NAMALWA (cell line): ENCODE data around the gene PYCR2.

Experiments used
- DNase-seq: peaks from one replicate; pipeline ENCODE4 v3.0.0-alpha.2; 2015; ENCODE audit warnings: low spot score

PYCR2 gene

DNA sequence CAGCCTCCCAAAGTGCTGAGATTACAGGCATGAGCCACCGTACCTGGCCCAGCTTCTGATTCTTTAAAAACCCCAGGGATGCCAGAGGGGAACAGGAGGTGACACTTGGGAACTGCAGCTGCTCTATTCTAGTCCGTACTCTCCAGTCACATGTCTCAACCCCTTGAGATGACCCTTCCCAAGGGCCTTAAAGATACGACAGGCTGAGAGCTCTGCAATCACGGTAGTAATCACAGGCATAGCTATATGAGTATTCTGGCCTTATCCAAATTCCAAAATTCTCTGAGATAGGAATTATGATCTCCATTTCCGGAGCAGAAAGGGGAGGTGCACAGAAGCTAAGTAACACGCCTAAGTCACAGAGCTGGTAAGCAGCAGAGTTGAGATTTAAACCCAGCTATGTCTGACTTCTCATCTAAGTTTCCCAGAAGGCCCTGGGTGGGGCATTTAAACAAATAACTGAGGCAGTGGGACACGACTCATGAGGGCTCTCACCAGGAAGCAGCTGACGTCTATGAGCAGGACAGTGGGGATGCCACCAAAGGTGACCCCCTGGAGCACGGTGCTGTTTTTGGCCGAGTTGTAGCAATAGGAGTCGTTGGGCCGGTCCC is 47.0 kb downstream of the PYCR2 start:
- DNase-seq: no peak

DNA sequence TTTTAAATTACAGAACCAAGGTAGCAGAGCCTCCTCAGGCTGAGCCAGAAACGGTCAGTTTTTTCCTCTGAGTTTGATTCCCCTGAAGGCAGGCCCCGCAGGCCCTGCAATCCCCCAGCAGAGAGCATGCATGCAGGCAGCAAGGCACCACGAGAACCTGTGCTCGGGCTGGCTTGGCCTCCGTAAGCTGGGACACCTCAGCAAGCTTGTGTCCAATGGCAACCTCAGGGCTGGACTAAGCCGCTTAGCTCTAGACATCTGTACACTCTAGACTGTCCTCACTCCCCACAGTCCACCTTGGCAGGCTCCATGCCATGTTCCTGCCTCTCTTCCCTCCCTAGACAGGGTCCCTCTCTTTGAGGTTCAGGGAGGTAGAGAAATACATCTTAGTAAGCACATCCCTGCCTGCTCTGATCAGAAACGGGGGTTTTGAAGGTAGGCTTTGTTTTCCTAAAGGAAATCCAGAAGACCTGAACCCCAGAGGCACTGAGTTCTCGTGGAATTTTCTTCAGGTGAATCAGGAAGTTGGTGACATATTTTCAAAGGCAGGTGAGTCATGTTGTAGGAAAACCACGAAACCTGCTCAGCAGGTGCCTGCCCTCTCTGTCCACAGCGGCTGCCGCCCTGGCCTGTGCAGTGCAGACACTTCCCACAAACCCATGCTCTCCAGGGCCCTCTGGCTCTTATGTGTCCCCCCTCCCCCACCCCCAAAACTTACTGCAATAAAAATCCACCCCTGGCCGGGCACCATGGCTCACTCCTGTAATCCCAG is 48.8 kb downstream of the PYCR2 start:
- no peak for DNase-seq

DNA sequence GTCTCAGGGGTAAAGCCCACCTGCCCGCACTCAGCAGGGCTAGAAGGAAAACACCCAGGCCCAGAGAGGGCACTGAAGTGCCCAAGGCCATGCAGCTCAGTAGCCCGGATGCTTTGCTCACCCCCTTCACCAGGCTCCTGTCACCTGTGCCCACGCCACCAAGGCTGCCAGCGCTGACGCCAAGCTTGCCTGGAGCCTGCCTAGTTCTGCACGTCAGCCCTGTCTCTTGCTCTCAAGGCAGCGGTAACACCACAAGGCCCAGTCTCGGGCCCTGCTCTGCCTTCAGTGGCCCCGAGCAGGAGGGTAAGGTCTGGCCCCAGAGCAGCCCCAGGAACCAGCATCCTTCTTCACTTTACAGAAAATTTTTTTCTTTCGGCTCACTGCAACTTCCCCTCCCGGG is 49.6 kb downstream of the PYCR2 start:
- DNase-seq: no peak

DNA sequence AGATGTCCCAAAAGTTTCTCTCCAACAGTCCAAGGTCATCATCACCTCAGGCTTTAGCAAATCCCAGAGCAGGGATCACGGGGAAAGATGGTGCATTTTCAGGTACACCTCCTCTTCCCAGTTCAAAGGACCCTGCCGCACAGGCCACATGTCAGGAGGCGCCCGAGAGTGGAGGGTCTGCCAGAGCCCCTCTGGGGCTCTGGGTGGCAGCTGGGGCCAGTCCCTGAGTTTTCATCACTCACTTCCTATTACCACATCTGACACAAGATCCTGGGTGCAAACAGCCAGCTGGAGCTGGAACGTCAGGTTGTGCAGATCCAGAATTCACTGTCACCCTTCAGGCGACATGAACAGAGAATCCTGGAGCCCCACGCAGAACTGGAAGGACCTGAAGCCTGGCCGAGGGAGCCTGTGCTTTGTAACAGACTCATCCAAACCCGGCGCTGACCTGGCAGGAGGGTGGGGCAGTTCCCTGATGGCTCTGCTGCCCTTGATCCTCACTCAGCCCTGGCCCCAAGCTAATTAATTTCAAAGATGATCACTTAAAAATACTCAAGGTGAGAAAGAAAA is 50.7 kb downstream of the PYCR2 start:
- DNase-seq: no peak

DNA sequence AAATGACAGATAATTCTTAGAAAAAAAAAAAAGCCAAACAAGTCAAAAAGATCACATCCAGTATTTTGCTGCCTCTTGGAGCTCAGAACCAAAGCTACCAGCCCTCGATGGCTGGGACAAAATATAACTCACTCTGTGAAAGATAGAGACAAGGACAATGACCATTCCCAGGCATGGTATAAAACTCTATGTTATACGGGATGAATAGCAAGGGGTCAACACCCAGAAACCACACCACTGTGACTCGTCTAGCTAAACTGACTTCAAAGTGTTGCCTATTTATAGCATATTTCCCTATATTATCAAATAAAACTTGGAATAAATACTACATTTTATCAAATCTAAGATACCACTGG is 52.0 kb downstream of the PYCR2 start:
- DNase-seq: no peak

DNA sequence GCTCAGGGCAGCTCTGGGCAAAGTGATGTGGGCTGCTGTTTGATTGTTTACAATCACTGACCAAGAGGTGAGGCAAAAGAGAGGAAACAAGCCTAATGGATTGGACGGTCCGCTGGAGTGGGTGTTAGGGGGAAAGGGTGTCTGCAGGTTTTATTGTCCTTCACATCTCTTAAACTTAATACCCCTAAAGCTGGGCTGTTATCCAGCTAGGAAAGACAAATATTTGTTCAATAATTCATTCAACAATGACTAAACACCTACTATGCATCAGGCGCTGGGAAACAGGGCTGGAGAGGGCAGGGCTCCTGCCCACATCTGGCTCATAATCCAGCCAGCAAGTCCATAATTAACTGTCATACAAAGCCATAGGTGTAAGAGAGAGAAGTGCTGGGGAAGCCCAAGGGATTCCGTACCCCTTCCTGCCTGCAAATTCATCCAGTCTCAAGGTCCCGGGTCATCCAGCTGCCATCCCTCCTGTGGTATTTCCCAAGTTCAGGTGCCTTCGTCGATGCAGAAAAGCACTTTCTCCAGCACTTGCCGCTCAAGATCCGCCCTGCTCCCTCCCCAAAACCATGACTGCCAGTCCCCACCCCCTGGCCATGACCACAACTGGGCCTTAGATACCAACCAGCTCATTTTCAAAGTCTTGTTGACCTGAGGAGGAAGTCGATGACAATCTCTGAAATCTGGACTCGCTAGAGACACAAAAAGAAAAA is 52.5 kb downstream of the PYCR2 start:
- no peak for DNase-seq

DNA sequence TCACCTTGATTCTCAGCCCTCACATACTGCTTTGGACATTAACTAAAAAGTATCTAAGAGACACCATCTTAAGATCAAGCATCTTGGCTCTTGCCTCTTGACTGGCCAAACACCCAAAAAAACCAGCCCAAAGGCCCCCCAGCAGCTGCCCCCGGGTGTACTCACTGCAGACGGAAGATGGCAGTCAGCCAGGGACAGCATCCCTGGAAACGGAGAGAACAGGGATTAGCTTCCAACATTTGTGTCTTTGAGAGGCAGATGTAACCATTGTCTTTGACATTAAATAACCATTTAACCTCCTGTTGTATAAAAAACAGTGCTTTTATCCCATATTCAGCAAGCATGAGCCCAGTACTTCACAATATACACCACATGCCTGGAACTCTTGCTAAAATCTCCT is 53.1 kb downstream of the PYCR2 start:
- no peak for DNase-seq
